NT2/D1 (cell line): ENCODE data around the gene ULK4.

ENCODE experiments used
- SUZ12 ChIP-seq: IDR thresholded peaks from 2 replicates; pipeline ENCODE4 v1.6.1; 2011; ENCODE audit not compliant: insufficient read length, insufficient read depth; ENCODE audit errors: extremely low read depth
- YY1 ChIP-seq: IDR thresholded peaks from 2 replicates; pipeline ENCODE4 v1.6.1; 2011; ENCODE audit not compliant: insufficient read length, insufficient read depth
- ZNF274 ChIP-seq: IDR thresholded peaks from 2 replicates; pipeline ENCODE4 v1.6.1; 2011; ENCODE audit warnings: mild to moderate bottlenecking, low read depth, low read length

GRCh38 chr3:41853540-41854196 is 108.2 kb downstream of the ULK4 start:
- TF ChIP-seq YY1 (no peak), ZNF274 (no peak), SUZ12 (no peak)
